Measurements from ENCODE around the gene RNF220. TPM values are rescaled to one million over a fixed set of nuclear protein-coding genes. Genes with fewer than 3 reads are reported as not detected.

The RNF220 gene
- total RNA-seq, 1 donor from 2014 or later, result 47.1 TPM

DNA sequence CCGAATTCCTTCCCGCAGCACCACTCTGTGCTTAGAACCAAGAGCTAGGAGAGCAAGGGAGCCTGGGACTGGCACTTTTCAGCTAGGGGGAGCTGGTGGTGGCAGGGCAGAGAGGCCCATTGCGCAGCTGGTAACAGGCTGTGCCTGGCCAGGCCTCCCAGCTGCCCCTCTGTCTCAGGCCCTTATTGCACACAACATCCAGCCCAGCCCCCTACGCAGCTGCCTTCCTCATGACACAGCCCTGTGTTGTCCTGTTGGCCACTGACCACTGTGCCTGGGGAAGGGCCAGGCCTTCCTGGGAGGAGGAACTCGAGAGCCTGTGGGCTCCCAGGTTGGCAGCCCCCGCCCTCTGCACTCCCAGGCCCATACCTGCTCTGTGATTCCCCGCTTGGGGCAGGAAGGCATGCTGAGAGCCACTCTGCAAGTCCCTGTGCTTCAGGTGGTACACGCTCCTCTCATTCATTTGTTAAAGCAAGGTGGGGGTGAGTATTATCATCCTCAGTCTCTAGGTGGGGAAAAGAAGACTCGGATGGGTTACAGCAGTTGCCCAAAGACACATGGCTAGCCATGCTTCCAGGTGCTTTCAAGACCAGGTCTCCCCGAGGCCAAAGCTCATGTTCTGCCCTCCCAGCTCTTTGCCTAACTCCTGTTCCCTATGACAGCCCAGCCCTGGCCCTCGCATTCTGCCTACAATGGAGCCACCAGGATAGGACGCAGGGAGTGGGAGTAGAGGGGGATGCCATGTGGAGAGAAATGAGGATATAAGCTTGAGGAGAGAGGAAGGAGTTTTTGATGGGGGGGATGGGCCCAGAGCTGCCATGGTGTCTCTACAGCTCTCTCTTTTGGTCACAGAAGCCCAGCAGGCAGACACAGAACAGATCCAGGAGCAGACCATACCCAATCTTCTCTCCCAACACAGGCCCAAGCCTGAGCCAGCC lies 187.4 kb downstream of the RNF220 start:
- Histone ChIP-seq H3K27ac (ENCODE audit: low read depth, low read length) (no peak overlapping the region), H3K4me1 (ENCODE audit: insufficient read depth, low read length) (no peaks in the 10 kb centered on the region), H3K4me3 (ENCODE audit: insufficient read depth, low read depth, low read length) (no peak overlapping the region), H3K9me3 (ENCODE audit: insufficient read depth, low read depth, low read length) (no peaks in the 10 kb centered on the region), H3K79me2 (ENCODE audit: insufficient read depth, low read length) (no peaks in the 10 kb centered on the region), H3K9ac (ENCODE audit: low read length) (no peak overlapping the region), H3K36me3 (ENCODE audit: insufficient read depth, low read length) (no peaks in the 10 kb centered on the region), H4K20me1 (ENCODE audit: insufficient read depth, low read length) (no peaks in the 10 kb centered on the region), H3K4me2 (ENCODE audit: low read length) (no peak overlapping the region), H3K27me3 (ENCODE audit: insufficient read depth, low read length) (peaks cover 6% of the 10 kb centered on the region), H2AFZ (ENCODE audit: low read depth, low read length) (peak overlapping the region; percentile 10)
- TF ChIP-seq, protein P1, sequence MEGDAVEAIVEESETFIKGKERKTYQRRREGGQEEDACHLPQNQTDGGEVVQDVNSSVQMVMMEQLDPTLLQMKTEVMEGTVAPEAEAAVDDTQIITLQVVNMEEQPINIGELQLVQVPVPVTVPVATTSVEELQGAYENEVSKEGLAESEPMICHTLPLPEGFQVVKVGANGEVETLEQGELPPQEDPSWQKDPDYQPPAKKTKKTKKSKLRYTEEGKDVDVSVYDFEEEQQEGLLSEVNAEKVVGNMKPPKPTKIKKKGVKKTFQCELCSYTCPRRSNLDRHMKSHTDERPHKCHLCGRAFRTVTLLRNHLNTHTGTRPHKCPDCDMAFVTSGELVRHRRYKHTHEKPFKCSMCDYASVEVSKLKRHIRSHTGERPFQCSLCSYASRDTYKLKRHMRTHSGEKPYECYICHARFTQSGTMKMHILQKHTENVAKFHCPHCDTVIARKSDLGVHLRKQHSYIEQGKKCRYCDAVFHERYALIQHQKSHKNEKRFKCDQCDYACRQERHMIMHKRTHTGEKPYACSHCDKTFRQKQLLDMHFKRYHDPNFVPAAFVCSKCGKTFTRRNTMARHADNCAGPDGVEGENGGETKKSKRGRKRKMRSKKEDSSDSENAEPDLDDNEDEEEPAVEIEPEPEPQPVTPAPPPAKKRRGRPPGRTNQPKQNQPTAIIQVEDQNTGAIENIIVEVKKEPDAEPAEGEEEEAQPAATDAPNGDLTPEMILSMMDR (IDR thresholded peaks at IDR 0.05; ENCODE audit: insufficient read depth, low read depth, low read length), result no peak
- TF ChIP-seq EZH2 (IDR thresholded peaks at IDR 0.05; ENCODE audit: insufficient read depth, low read length), result no peak
- peaks cover 25% of the 10 kb centered on the region for H3K27me3 Mint-ChIP-seq (ENCODE audit: low read depth, unreplicated experiment)
- H3K4me3 Mint-ChIP-seq (ENCODE audit: unreplicated experiment), result no peak overlapping the region
- H3K27ac Mint-ChIP-seq (ENCODE audit: unreplicated experiment), result no peak overlapping the region
- peaks cover 4% of the 10 kb centered on the region for H3K4me1 Mint-ChIP-seq (ENCODE audit: low read depth, unreplicated experiment)
- H3K36me3 Mint-ChIP-seq (ENCODE audit: low read depth, unreplicated experiment), result no peaks in the 10 kb centered on the region
- FAIRE-seq (no peak), DNase-seq (ENCODE audit: low read depth) (no peak)
- peaks cover 2% of the 10 kb centered on the region for H3K9me3 Mint-ChIP-seq (ENCODE audit: unreplicated experiment)

GRCh38 chr1:44594353-44594752 lies 189.3 kb downstream of the RNF220 start:
- no peaks in the 10 kb centered on the region for H3K9me3 ChIP-seq (ENCODE audit: insufficient read depth, low read depth, low read length)
- no peaks in the 10 kb centered on the region for H3K4me1 ChIP-seq (ENCODE audit: insufficient read depth, low read length)
- H3K27ac ChIP-seq (ENCODE audit: low read depth, low read length), result no peak overlapping the region
- FAIRE-seq (no peak), DNase-seq (ENCODE audit: low read depth) (no peak)
- H4K20me1 ChIP-seq (ENCODE audit: insufficient read depth, low read length), result no peaks in the 10 kb centered on the region
- no peak overlapping the region for H2AFZ ChIP-seq (ENCODE audit: low read depth, low read length)
- peaks cover 9% of the 10 kb centered on the region for H3K27me3 ChIP-seq (ENCODE audit: insufficient read depth, low read length)
- Mint-ChIP-seq H3K4me3 (ENCODE audit: unreplicated experiment) (no peak overlapping the region), H3K9me3 (ENCODE audit: unreplicated experiment) (peaks cover 2% of the 10 kb centered on the region), H3K36me3 (ENCODE audit: low read depth, unreplicated experiment) (no peaks in the 10 kb centered on the region), H3K27me3 (ENCODE audit: low read depth, unreplicated experiment) (peaks cover 29% of the 10 kb centered on the region), H3K27ac (ENCODE audit: unreplicated experiment) (no peak overlapping the region), H3K4me1 (ENCODE audit: low read depth, unreplicated experiment) (peaks cover 4% of the 10 kb centered on the region)
- H3K9ac ChIP-seq (ENCODE audit: low read length), result no peak overlapping the region
- TF ChIP-seq EZH2 (IDR thresholded peaks at IDR 0.05; ENCODE audit: insufficient read depth, low read length), result no peak
- TF ChIP-seq, protein P1 (IDR thresholded peaks at IDR 0.05; ENCODE audit: insufficient read depth, low read depth, low read length), result no peak
- H3K4me2 ChIP-seq (ENCODE audit: low read length), result no peak overlapping the region
- no peaks in the 10 kb centered on the region for H3K36me3 ChIP-seq (ENCODE audit: insufficient read depth, low read length)
- no peak overlapping the region for H3K4me3 ChIP-seq (ENCODE audit: insufficient read depth, low read depth, low read length)
- H3K79me2 ChIP-seq (ENCODE audit: insufficient read depth, low read length), result no peaks in the 10 kb centered on the region

Data from astrocyte (in vitro differentiated cells and primary cell).